ENCODE results near the gene LILRA2. TPM values are rescaled to one million over a fixed set of nuclear protein-coding genes. Genes with fewer than 3 reads are reported as not detected.
"Not testable (repeated sequence)": the region's sequence is repeated elsewhere in the genome, so short reads cannot be mapped to it uniquely, and the experiment has no call there.

The LILRA2 gene
- total and polyA plus RNA-seq, 10 of the 15 experiments (the other 5 are each of a cell fraction or from before 2014, with no cell fraction given) = 0.16 to 1.8 (median 0.43) TPM

- RAD21 ChIA-PET (ENCODE audit: unreplicated experiment) = no interaction called here
- WGBS (ENCODE audit: insufficient coverage, insufficient replicate concordance, low lambda C conversion rate, missing lambda C conversion rate) = 31% methylated on average over 3 of the region's 3 CpGs
- Histone ChIP-seq H3K79me2 (ENCODE audit: control insufficient read depth, insufficient read depth, low read length) (no peaks in the 10 kb centered on the region), H3K4me1 (ENCODE audit: control insufficient read depth, insufficient read depth, low read length) (peaks cover 20% of the 10 kb centered on the region), H3K4me3 (no peak overlapping the region), H3K9ac (ENCODE audit: control insufficient read depth, insufficient read depth, low read length) (no peak overlapping the region), H3K27ac (ENCODE audit: control insufficient read depth, insufficient read depth) (no peak overlapping the region), H3K4me2 (ENCODE audit: control insufficient read depth, insufficient read depth) (no peak overlapping the region), H3K36me3 (ENCODE audit: control insufficient read depth in 2 of 2, insufficient read depth in 2 of 2, low read length in 1 of 2) (no peaks in the 10 kb centered on the region), H4K20me1 (ENCODE audit: control insufficient read depth, insufficient read depth) (no peaks in the 10 kb centered on the region), H3K9me3 (replicated peaks; ENCODE audit: control insufficient read depth, insufficient read depth, low read length) (no peaks in the 10 kb centered on the region), H3K27me3 (replicated peaks in 1 of 2; ENCODE audit: control insufficient read depth in 2 of 2, insufficient read depth in 2 of 2, low read length in 1 of 2) (no peaks in the 10 kb centered on the region; a peak in 1 of 4 replicates), H2AFZ (ENCODE audit: control insufficient read depth, low read depth, low read length) (no peak overlapping the region)
- DNase-seq (ENCODE audit: low read depth, low spot score) (no peak), FAIRE-seq (no peak), ATAC-seq (no peak)
- intact Hi-C loops (cut with micrococcal nuclease; ENCODE audit: unreplicated experiment) (no loop called here), in situ Hi-C loops (cut with MboI) (no loop called here)
- TF ChIP-seq ATF7 (IDR thresholded peaks at IDR 0.05; ENCODE audit: low read depth) (no peak), NRF1 (conservative IDR thresholded peaks at IDR 0.05; ENCODE audit: low read depth, low read length) (no peak), LARP7 (IDR thresholded peaks at IDR 0.05) (no peak), SIX5 (IDR thresholded peaks at IDR 0.05; ENCODE audit: low read depth, low read length, severe bottlenecking) (no peak), FOXM1 (IDR thresholded peaks at IDR 0.05; ENCODE audit: low read depth, low read length) (no peak)
- POLR2A ChIA-PET = no interaction called here
- CTCF ChIA-PET = interaction anchor here (1.6 kb wide), 1 partner anchor 14 kb away, joined by 5 read pairs; no protein-coding TSS in a partner anchor
- SMC1A ChIA-PET (ENCODE audit: uncharacterized antibody, unreplicated experiment) = interaction anchor here (1.1 kb wide), 1 partner anchor 12 kb away, joined by 4 read pairs; no protein-coding TSS in a partner anchor
- BruUV-seq (replicated peaks) = no TSS peak
Measured at GRCh38 chr19:54570316-54570715, 3.3 kb upstream of the LILRA2 start.

- ATAC-seq; H3K36me3 ChIP-seq (ENCODE audit: control insufficient read depth in 2 of 2, insufficient read depth in 2 of 2, low read length in 1 of 2); intact Hi-C loops (cut with micrococcal nuclease; ENCODE audit: unreplicated experiment); H4K20me1 ChIP-seq (ENCODE audit: control insufficient read depth, insufficient read depth); RAD21 ChIA-PET (ENCODE audit: unreplicated experiment); H2AFZ ChIP-seq (ENCODE audit: control insufficient read depth, low read depth, low read length); POLR2A ChIA-PET; H3K4me2 ChIP-seq (ENCODE audit: control insufficient read depth, insufficient read depth); H3K27ac ChIP-seq (ENCODE audit: control insufficient read depth, insufficient read depth); H3K79me2 ChIP-seq (ENCODE audit: control insufficient read depth, insufficient read depth, low read length); H3K27me3 ChIP-seq (replicated peaks in 1 of 2; ENCODE audit: control insufficient read depth in 2 of 2, insufficient read depth in 2 of 2, low read length in 1 of 2); FAIRE-seq; H3K9ac ChIP-seq (ENCODE audit: control insufficient read depth, insufficient read depth, low read length); H3K9me3 ChIP-seq (replicated peaks; ENCODE audit: control insufficient read depth, insufficient read depth, low read length); in situ Hi-C loops (cut with MboI); H3K4me3 ChIP-seq; BruUV-seq (replicated peaks); DNase-seq (ENCODE audit: low read depth, low spot score): not testable (repeated sequence)
- SMC1A ChIA-PET (ENCODE audit: uncharacterized antibody, unreplicated experiment) = interaction anchor here (1.1 to 1.4 kb wide), 2 partner anchors 13 to 51 kb away, joined by 3 to 5 read pairs; no protein-coding TSS in a partner anchor
- CTCF ChIA-PET = interaction anchor here (0.5 to 1.7 kb wide), 3 partner anchors 21 to 1053 kb away, joined by 3 to 6 read pairs (median 6); no protein-coding TSS in a partner anchor
- WGBS (ENCODE audit: insufficient coverage, insufficient replicate concordance, low lambda C conversion rate, missing lambda C conversion rate) = 25% methylated on average over 17 of the region's 17 CpGs
- H3K4me1 ChIP-seq (ENCODE audit: control insufficient read depth, insufficient read depth, low read length) = peaks cover 20% of the 10 kb centered on the region
Measured at GRCh38 chr19:54571715-54572615, 1.6 kb upstream of the LILRA2 start.

All from GM12878 (cell line).